Subcutaneous adipose tissue (tissue), 4 donors: ENCODE results near the gene IGFBP4. TPM values are rescaled to one million over a fixed set of nuclear protein-coding genes. Genes with fewer than 3 reads are reported as not detected.

Source experiments
- total RNA-seq, 4 donors: library from RNA; depleted of rRNA; stranded (reverse); fragments of >200 nt; gene quantifications; one replicate each; pipeline ENCODE4 v1.1.0, GENCODE V29; 2016
- TF ChIP-seq, protein P1 (sequence below): fragments of 450-650 bp; IDR thresholded peaks from one replicate; pipeline ENCODE4 v1.5.1; 2016; ENCODE audit warnings: low read depth, mild to moderate bottlenecking, control low read depth, antibody characterized with exemption, moderate library complexity

The IGFBP4 gene
- total RNA-seq: 100 to 1,000 TPM; 147 to 268 (median 232) TPM

DNA sequence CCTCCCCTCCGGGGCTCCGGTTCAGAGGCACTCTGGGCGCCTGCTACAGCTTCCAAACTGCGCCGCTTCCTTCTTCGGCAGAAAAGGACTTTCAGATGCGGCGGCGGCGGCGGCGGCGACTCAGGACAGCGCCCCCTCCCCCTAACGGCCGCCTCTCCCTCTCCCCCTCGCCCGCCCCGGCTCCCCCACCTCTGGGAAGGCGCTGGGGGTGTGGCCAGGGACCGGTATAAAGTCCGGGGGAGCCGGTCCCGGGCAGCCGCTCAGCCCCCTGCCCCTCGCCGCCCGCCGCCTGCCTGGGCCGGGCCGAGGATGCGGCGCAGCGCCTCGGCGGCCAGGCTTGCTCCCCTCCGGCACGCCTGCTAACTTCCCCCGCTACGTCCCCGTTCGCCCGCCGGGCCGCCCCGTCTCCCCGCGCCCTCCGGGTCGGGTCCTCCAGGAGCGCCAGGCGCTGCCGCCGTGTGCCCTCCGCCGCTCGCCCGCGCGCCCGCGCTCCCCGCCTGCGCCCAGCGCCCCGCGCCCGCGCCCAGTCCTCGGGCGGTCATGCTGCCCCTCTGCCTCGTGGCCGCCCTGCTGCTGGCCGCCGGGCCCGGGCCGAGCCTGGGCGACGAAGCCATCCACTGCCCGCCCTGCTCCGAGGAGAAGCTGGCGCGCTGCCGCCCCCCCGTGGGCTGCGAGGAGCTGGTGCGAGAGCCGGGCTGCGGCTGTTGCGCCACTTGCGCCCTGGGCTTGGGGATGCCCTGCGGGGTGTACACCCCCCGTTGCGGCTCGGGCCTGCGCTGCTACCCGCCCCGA, at the start of gene IGFBP4:
IGFBP4 (plus strand) TSS at position 255 of the 792 bp plus-strand sequence; CDS start at position 541, 286 bp downstream.
- TF ChIP-seq, protein P1, sequence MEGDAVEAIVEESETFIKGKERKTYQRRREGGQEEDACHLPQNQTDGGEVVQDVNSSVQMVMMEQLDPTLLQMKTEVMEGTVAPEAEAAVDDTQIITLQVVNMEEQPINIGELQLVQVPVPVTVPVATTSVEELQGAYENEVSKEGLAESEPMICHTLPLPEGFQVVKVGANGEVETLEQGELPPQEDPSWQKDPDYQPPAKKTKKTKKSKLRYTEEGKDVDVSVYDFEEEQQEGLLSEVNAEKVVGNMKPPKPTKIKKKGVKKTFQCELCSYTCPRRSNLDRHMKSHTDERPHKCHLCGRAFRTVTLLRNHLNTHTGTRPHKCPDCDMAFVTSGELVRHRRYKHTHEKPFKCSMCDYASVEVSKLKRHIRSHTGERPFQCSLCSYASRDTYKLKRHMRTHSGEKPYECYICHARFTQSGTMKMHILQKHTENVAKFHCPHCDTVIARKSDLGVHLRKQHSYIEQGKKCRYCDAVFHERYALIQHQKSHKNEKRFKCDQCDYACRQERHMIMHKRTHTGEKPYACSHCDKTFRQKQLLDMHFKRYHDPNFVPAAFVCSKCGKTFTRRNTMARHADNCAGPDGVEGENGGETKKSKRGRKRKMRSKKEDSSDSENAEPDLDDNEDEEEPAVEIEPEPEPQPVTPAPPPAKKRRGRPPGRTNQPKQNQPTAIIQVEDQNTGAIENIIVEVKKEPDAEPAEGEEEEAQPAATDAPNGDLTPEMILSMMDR: no peak

DNA sequence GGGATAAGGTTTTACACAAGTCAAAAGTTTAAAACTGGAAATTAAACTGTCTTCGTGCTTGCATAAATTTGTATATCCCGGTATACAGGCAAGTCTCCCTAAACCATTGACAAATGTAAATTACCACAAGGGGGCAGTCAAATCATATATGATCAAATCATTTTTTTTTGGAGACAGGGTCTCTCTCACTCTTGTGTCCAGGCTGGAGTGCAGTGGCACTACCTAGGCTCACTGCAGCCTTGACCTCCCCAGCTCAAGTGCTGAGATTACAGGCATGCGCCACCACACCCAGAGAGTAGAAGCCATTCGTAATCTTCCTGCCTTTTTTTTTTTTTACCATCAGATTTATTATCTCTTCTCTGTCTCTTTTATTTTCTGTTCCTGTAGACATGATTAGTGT, 44.1 kb upstream of the IGFBP4 start:
- TF ChIP-seq, protein P1: no peak

DNA sequence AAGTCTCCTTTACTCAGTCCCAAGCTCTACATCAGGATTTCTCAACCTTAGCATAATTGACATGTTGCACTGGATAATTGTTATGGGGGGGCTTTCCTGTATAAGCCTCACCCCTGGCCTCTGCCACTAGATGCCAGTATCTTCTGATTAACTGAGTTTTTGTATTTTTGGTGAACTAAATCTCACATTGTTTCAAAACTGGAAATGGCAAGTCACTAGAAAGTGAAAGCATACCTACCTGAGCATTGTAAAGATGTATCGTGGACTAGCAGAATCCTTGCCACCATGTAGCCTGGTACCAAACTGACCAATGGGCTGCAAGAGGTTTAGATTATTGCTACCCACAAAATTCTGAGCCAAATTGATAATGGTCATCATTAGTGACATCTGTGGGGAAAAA, 40.6 kb upstream of the IGFBP4 start:
- TF ChIP-seq, protein P1: no peak

DNA sequence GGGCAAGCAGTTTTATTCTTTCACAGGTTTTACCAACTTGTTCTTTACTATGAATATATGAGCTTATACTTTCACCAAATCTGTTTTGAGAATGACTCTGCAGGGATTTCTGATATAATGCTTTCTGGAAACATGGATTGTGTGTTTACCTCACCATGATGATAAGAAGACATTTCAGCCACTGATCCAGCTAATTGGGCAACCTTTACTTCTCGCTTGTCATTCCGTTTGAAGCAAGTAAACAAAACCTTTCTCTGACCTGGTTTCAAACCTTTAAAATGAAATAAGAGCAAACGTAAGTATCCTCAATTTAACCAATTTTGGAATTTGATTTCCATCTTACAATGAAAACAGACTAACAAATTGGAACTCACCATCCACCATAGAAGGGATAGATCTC, 39.2 kb upstream of the IGFBP4 start:
- TF ChIP-seq, protein P1: no peak

DNA sequence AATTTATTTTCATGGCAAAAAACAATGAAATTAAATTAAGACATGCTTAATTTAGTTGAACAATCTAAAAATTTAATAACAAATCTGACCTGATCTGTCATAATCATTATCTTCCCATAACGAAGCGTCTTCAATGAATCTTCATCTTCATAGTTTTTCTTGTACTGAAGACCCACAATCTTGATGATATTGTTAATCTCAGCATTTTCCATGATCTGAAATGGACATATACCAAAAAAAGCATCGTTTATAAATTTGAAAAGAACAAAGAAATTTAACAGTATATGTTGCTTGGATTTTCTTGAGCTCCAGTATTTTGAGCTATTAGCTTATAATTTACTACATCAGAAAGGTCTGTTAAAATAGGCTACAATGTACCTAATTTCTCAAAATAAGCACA, 35.8 kb upstream of the IGFBP4 start:
- TF ChIP-seq, protein P1: no peak

DNA sequence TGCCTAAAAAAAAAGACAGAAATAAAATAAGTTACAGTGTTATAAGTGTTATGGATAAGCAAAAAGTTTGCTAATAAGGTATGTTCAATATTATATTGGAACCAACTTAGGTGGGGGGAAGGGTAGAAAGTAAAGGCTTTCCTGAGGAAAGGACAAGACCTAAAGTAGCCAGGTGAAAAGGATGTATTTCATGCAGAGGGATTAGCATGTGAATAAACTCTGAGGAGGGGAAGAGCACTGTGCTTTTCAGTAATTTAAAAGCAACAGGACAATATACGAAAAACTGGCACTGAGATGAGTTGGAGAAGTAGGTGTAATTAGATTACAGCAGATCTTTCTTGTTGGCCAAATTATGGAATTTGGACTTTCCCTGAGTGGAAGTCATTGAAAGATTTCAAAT, 33.2 kb upstream of the IGFBP4 start:
- TF ChIP-seq, protein P1: no peak

DNA sequence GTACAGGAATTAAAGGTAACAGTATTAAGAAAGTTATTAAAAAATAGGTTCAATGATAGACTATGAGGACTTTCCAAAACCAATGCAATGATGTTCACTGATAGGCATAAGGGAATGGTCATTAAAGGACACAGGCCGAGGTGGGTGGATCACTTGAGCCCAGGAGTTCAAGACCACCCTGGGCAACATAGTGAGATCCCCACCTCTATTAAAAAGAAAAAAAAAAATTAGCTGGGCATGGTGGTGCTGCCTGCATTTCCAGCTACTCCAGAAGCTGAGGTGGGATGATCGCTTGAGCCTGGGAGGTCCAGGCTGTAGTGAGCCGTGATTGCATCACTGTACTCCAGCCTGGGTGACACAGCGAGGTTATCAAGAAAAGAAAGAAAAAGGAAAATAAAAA, 31.4 kb upstream of the IGFBP4 start:
- TF ChIP-seq, protein P1: no peak
